Activated CD4-positive, alpha-beta T cell treated with anti-CD3 and anti-CD28 coated beads, Interleukin-2, Interleukin-6, amounts not matched to agents 100 ng/mL and 50 ng/mL, durations not matched to agents 16 hours and 8 hours (primary cell): ENCODE data around the gene SLC2A9.

Experiments
- DNase-seq: peaks from one replicate; pipeline ENCODE4 v3.0.0-alpha.2; 2020

The SLC2A9 gene

DNA sequence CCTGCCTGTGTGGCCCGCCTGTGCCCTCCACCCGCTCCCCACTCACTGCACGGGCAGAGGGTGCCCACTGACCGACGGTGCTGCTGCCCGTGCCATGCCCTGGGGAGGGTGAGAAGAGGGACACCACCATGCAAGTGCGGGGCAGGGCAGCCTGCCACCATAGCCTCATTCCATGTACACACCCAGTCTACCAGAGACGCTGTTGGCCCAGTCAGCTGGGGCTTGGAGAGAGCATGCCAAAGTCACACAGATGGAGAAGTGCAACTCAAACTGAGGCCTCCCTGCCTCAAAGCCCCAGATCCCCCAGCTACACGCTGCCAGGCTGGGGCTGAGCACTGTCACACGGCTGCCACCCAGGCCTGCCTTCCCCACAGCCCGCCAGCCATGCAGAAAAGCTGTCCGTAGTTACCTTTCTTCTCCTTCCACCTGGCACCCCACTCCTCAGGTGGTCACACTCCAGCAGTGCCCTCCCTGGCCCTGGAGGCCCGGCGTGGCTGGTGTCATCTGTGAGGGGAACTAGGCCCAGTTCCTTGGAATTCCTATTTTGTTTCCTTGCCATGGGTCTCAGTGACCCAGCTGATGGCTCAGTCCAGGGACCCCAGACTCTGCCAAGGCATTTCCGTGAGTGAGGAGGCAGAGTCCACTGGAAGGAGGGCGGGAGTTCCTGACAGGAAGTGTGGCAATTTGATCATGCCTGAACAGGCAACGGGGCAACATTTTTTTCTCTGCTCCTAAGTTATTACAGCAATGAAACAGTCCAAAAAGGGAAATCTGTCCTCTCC lies at the start of gene SLC2A9:
TSS of gene SLC2A9 (minus strand) at position 627 of the 782 bp plus-strand sequence. CDS start at position 559, 68 bp downstream.
- DNase-seq: no peak

DNA sequence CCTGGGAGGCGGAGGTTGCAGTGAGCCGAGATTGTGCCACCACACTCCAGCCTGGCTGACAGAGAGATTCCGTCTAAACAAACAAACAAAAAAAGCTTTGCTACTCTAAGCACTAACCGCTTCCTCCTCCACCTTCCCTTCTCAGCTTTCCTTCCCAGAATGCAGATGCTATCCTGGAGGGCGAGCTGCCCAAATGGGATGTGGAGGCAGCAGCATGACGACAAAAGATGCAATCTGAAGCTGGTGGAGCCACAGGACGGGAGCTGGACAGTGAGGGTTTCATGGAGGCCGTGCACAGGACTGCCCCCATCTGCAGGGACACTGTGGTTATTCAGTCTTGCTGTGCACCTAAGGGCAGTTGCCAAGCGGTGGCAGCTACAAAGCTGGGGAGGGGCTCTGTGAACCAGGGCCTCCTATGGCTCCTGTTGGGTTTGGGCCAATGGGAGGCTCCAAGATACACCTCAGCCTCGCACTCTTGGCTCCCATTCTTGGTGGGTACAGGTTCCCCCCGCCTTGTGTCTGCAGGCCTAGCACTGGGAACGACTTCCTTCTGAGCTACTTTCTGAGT lies 47.9 kb upstream of the SLC2A9 start:
- no peak for DNase-seq

GRCh38 chr4:10066670-10067651 lies 45.7 kb upstream of the SLC2A9 start:
- no peak for DNase-seq

DNA sequence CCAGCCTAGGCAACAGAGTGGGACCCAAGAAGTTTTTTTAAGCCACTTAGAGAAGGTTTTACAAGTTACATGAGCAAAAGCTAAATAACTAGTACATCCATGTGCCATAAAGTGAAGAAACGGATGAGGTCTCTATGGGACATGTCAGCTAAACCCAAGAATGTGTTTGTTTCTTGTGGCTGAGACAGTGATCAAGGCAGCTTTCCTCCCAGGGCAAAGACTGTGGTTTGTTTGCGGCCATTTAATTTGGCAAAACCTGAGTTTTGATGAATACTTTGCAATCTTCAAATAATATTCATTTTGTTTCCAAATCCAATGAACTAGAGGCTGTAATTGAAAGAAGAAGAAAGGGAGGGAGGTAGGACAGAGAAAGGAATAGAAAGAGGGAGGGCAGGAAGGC lies 44.9 kb upstream of the SLC2A9 start:
- no peak for DNase-seq

DNA sequence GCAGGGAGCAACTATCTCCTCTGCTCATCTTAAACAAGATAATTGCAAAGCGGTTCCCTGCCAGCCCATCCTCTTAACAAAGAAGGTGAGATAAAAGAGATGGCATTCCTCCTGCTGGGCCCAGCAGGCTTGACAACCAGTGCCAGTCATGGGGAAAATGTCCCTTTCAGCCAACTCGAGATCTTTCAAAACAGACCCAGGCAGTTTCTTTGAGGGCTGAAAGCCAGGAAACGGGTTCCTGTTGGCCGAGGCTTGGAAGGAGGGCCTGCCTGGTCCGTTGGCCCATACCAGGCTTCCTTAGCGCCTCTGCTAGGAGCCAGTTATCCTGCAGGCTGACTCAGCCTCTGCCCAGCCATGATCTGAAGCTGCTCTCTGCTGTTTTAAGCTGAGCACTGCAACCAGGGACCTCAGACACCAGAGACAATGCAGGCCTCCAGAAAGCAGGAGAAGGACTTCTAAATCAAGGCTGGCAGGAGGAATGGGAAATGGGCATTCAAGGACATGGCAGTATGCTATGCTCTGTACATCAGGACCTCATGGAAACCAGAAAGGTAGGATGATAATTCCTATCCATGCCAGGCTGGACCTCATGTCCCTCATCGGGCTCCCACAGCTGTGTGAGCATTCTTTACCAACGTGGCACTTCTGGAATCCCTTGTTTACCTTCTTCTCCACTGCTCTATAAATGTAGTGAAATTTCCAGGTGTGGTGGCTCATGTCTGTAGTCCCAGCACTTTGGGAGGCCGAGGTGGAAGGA lies 42.4 kb upstream of the SLC2A9 start:
- no peak for DNase-seq

GRCh38 chr4:10061650-10062415 lies 40.5 kb upstream of the SLC2A9 start:
- no peak for DNase-seq

DNA sequence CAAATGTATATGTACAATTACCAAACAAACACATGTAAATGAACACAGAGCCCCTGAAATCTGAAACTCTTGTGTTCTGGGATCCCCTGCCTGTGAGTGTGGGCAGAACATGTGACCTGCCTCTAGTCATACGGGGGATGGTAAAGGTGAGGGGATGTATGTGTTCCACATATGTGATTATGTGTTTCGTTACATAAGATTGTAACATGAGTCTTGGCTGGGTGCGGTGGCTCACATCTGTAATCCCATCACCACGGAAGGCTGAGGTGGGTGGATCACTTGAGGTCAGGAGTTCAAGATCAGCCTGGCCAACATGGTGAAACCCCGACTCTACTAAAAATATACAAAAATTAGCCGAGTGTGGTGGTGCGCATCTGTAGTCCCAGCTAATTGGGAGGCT lies 37.1 kb upstream of the SLC2A9 start:
- DNase-seq: no peak

DNA sequence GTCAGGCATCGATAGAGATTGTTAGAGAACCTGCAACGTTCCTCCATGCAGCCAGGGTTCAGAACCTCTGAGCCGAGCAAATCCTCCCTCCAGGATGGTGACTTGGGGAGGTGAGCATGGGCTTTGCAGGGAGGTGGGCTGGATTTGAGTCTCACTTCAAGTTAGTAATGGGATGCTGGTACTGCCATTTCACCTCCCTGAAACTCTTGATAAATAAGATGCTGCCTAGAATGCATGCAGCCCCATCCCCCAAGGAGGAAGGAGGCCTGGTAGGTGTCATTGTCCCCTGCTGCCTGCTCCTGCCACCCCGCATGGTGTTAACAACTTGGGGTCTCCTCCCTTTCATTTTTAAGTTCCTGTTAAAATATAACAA lies 35.7 kb upstream of the SLC2A9 start:
- DNase-seq: no peak

- no peak for DNase-seq
Measured at GRCh38 chr4:10056334-10057022, 35.2 kb upstream of the SLC2A9 start.

DNA sequence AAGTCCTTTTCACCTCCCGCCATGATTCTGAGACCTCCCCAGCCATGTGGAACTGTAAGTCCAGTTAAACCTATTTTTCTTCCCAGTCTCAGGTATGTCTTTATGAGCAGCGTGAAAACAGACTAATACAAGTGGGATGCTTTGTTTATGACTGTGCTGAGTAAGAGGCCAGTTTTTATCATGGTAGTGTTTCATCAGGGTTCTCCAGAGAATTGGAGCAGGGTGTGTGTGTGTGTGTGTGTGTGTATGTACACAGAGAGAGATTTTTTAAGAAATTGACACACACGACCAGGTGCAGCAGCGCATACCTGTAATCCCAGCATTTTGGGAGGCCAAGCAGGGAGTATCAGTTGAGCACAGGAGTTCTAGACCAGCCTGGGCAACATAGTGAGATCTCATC lies 34.6 kb upstream of the SLC2A9 start:
- no peak for DNase-seq

DNA sequence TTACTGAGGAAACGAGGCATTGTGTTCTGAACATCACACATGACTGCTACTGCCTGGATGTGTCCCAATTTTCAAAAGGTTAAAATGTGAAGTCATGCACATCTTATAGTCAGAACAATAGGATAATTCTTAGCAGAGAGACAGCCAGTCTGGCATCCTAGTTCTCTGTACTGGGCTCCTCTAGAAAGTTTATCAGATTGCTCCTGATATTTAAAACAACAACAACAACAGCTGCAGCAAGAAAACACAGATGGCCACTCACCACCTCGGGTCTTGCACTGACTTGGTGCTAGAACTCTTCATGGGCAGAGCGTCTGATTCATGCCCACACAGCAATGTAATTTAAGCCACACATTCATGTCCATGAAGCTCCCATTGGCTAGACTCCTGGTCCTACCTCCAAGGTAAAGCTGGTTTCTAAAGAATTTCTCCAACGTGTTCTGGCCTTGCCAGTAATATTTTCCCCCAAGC lies 33.3 kb upstream of the SLC2A9 start:
- no peak for DNase-seq

DNA sequence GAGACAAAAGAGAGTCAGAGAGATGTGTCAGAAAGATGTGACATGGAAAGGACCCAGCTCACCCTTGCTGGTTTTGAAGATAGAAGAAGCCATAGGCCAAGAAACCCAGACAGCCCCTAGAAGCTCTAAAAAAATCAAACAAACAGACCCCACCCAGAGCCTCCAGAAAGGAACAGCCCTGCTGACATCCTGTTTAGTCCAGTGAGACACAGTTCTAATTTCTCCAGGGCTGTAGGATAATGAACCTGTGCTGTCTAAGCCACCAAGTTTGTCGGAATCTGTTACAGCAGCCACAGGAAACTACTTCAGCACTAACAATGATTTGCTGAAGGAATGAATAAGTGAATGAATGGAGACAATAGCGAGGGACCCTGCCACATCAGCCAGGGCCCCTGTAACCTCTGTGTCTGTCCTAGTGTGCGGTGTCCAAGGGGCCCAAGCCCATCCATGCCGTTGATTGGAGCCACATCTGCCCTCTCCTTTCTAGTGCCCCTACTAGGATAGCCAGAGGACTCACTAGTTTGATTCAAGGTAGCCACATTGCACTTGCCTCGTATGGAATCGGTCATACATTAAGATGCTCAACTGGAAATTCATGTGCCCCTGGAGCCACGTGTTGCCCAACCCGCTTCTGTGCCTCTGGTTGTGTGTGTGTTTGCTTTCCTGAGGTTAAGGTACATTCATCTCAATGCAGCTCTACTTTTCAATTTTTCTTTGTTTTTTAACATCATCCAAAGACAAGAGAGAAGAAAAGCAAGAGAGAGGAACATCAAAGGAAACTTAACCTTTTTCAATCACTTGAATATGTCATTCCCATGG lies 32.5 kb upstream of the SLC2A9 start:
- no peak for DNase-seq

GRCh38 chr4:10051517-10052135 lies 30.3 kb upstream of the SLC2A9 start:
- no peak for DNase-seq

DNA sequence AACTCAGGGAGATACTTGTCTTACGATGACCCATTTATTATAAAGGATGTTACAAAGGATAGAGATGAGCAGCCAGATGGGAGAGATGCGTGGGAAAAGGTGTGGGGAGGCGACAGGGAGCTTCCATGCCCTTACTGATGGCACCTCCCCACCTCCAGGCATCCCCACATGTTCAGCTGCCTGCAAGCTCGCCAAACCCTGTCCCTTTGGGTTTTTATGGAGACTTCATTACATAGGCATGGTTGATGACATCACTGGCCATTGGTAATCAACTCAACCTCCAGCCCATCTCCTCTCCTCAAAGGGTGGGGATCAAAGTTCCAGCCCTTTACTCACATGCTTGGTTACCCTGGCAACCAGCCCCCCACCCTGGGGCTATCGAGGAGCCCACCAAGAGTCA lies 29.4 kb upstream of the SLC2A9 start:
- DNase-seq: no peak

- DNase-seq: no peak
Measured at GRCh38 chr4:10050261-10050661, 29.0 kb upstream of the SLC2A9 start.

GRCh38 chr4:10048941-10049697 lies 27.8 kb upstream of the SLC2A9 start:
- DNase-seq: no peak

GRCh38 chr4:10047967-10048366 lies 26.7 kb upstream of the SLC2A9 start:
- no peak for DNase-seq

- DNase-seq: no peak
Measured at GRCh38 chr4:10046471-10046870, 25.2 kb upstream of the SLC2A9 start.

DNA sequence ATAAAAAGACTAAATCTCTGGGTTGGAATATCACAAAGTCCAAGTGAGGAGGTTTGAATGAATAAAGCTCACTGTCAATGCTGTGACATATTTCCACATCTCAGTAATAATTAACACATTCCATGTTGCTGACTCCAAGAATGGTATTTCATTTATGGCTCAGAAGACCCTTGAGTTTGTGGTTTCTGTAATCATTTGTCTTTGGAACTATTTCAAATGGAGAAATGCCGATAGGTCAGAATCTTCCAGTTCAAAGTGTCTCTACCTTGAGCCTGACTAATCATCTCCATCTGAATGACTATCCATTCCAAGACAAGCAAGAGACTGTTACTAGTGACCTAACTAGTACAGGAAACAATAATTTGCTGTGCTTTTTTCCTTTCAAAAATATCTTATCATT lies 24.2 kb upstream of the SLC2A9 start:
- no peak for DNase-seq
